GM12864 (cell line): ENCODE data around the gene PCDH19.

Experiments
- DNase-seq: peaks from one replicate; pipeline ENCODE4 v3.0.0-alpha.2; 2011; ENCODE audit warnings: low read depth
- H3K4me3 ChIP-seq: 2 replicates; pipeline ENCODE4 v1.5.1; 2011; ENCODE audit warnings: mild to moderate bottlenecking, low read depth, low read length, control low read depth
- CTCF ChIP-seq: IDR thresholded peaks from 2 replicates; pipeline ENCODE4 v1.5.1; 2011; ENCODE audit warnings: low read depth, mild to moderate bottlenecking, moderate library complexity, low read length, control low read depth, inconsistent platforms; ENCODE audit errors: missing control alignments

PCDH19 gene

GRCh38 chrX:100341142-100341510 lies 68.9 kb downstream of the PCDH19 start:
- TF ChIP-seq CTCF = no peak
- DNase-seq = no peak

GRCh38 chrX:100340491-100341141 lies 69.5 kb downstream of the PCDH19 start:
- no peak for TF ChIP-seq CTCF
- no peak for DNase-seq

More at GRCh38 chrX:100341142-100341510, 68.9 kb downstream of the PCDH19 start:
- H3K4me3 ChIP-seq = no peak overlapping the region

GRCh38 chrX:100328351-100328750 lies 81.7 kb downstream of the PCDH19 start:
- no peak overlapping the region for H3K4me3 ChIP-seq
- no peak for DNase-seq
- TF ChIP-seq CTCF = no peak

More at GRCh38 chrX:100340491-100341141, 69.5 kb downstream of the PCDH19 start:
- no peak overlapping the region for H3K4me3 ChIP-seq

GRCh38 chrX:100319716-100320115 lies 90.4 kb downstream of the PCDH19 start:
- H3K4me3 ChIP-seq = no peak overlapping the region
- no peak for DNase-seq
- TF ChIP-seq CTCF = no peak

GRCh38 chrX:100316987-100317386 lies 93.1 kb downstream of the PCDH19 start:
- no peak overlapping the region for H3K4me3 ChIP-seq
- DNase-seq = no peak
- TF ChIP-seq CTCF = no peak

GRCh38 chrX:100315566-100315965 lies 94.5 kb downstream of the PCDH19 start:
- H3K4me3 ChIP-seq = no peak overlapping the region
- TF ChIP-seq CTCF = no peak
- DNase-seq = no peak

GRCh38 chrX:100299559-100299958 lies 110.5 kb downstream of the PCDH19 start:
- TF ChIP-seq CTCF = no peak
- no peak for DNase-seq
- no peak overlapping the region for H3K4me3 ChIP-seq
